ENCODE results near the gene PI4K2A.

Gene PI4K2A

GRCh38 chr10:97659589-97659988 is 19.1 kb downstream of the PI4K2A start:
- no peaks in the 10 kb centered on the region for H3K4me1 ChIP-seq (ENCODE audit: insufficient read depth, low read length, severe bottlenecking)
- peaks cover 11% of the 10 kb centered on the region; the same call in 1 of the 2 replicates for H3K36me3 ChIP-seq (ENCODE audit: insufficient read depth, low read length)
- no peak overlapping the region for H3K27ac ChIP-seq (ENCODE audit: low read depth, low read length, poor library complexity, severe bottlenecking)
- no peaks in the 10 kb centered on the region for H3K9me2 ChIP-seq (ENCODE audit: low read depth, low read length)
- no peak overlapping the region for H3K4me3 ChIP-seq (ENCODE audit: low read depth, low read length, poor library complexity, severe bottlenecking)
- no peaks in the 10 kb centered on the region for H3K9me3 ChIP-seq (ENCODE audit: low read length)
- no peaks in the 10 kb centered on the region for H3F3A ChIP-seq (ENCODE audit: insufficient read depth, low read length)
- no peaks in the 10 kb centered on the region for H4K20me1 ChIP-seq (ENCODE audit: insufficient read depth, low read length)
- H2AFZ ChIP-seq (ENCODE audit: low read length) = no peak overlapping the region
- TF ChIP-seq CTCF (IDR thresholded peaks at IDR 0.05; ENCODE audit: low read length) = no peak
- TF ChIP-seq EZH2 (IDR thresholded peaks at IDR 0.05; ENCODE audit: borderline replicate concordance, low read length) = no peak
- H3K79me2 ChIP-seq (ENCODE audit: insufficient read depth, low read length) = no peaks in the 10 kb centered on the region
- no peak overlapping the region for H3K4me2 ChIP-seq (ENCODE audit: low read length)
- no peaks in the 10 kb centered on the region for H3K27me3 ChIP-seq (ENCODE audit: insufficient read depth, low read length)
- H3K9ac ChIP-seq (ENCODE audit: low read length) = no peak overlapping the region

GRCh38 chr10:97664282-97664850 is 23.9 kb downstream of the PI4K2A start:
- H3K9ac ChIP-seq (ENCODE audit: low read length) = no peak overlapping the region
- no peaks in the 10 kb centered on the region for H3K4me1 ChIP-seq (ENCODE audit: insufficient read depth, low read length, severe bottlenecking)
- no peak overlapping the region for H3K4me2 ChIP-seq (ENCODE audit: low read length)
- no peak overlapping the region for H2AFZ ChIP-seq (ENCODE audit: low read length)
- H3K27ac ChIP-seq (ENCODE audit: low read depth, low read length, poor library complexity, severe bottlenecking) = no peak overlapping the region
- no peaks in the 10 kb centered on the region for H4K20me1 ChIP-seq (ENCODE audit: insufficient read depth, low read length)
- H3K4me3 ChIP-seq (ENCODE audit: low read depth, low read length, poor library complexity, severe bottlenecking) = no peak overlapping the region
- H3K36me3 ChIP-seq (ENCODE audit: insufficient read depth, low read length) = peaks cover 9% of the 10 kb centered on the region
- H3K9me3 ChIP-seq (ENCODE audit: low read length) = no peaks in the 10 kb centered on the region
- no peak for TF ChIP-seq CTCF (IDR thresholded peaks at IDR 0.05; ENCODE audit: low read length)
- TF ChIP-seq EZH2 (IDR thresholded peaks at IDR 0.05; ENCODE audit: borderline replicate concordance, low read length) = no peak
- no peaks in the 10 kb centered on the region for H3K9me2 ChIP-seq (ENCODE audit: low read depth, low read length)
- H3K79me2 ChIP-seq (ENCODE audit: insufficient read depth, low read length) = no peaks in the 10 kb centered on the region
- no peaks in the 10 kb centered on the region for H3F3A ChIP-seq (ENCODE audit: insufficient read depth, low read length)
- no peaks in the 10 kb centered on the region for H3K27me3 ChIP-seq (ENCODE audit: insufficient read depth, low read length)

GRCh38 chr10:97666992-97667391 is 26.5 kb downstream of the PI4K2A start:
- H4K20me1 ChIP-seq (ENCODE audit: insufficient read depth, low read length) = no peaks in the 10 kb centered on the region
- H3K27me3 ChIP-seq (ENCODE audit: insufficient read depth, low read length) = no peaks in the 10 kb centered on the region
- H3K27ac ChIP-seq (ENCODE audit: low read depth, low read length, poor library complexity, severe bottlenecking) = no peak overlapping the region
- no peak overlapping the region for H3K4me2 ChIP-seq (ENCODE audit: low read length)
- H3K36me3 ChIP-seq (ENCODE audit: insufficient read depth, low read length) = peaks cover 9% of the 10 kb centered on the region
- H3K9me2 ChIP-seq (ENCODE audit: low read depth, low read length) = no peaks in the 10 kb centered on the region
- no peaks in the 10 kb centered on the region for H3K79me2 ChIP-seq (ENCODE audit: insufficient read depth, low read length)
- H2AFZ ChIP-seq (ENCODE audit: low read length) = no peak overlapping the region
- no peaks in the 10 kb centered on the region for H3F3A ChIP-seq (ENCODE audit: insufficient read depth, low read length)
- no peak overlapping the region for H3K9ac ChIP-seq (ENCODE audit: low read length)
- H3K4me1 ChIP-seq (ENCODE audit: insufficient read depth, low read length, severe bottlenecking) = no peaks in the 10 kb centered on the region
- no peak for TF ChIP-seq EZH2 (IDR thresholded peaks at IDR 0.05; ENCODE audit: borderline replicate concordance, low read length)
- no peak overlapping the region for H3K4me3 ChIP-seq (ENCODE audit: low read depth, low read length, poor library complexity, severe bottlenecking)
- no peaks in the 10 kb centered on the region for H3K9me3 ChIP-seq (ENCODE audit: low read length)

GRCh38 chr10:97667463-97667862 is 27.0 kb downstream of the PI4K2A start:
- no peaks in the 10 kb centered on the region for H3K9me3 ChIP-seq (ENCODE audit: low read length)
- no peaks in the 10 kb centered on the region for H3K4me1 ChIP-seq (ENCODE audit: insufficient read depth, low read length, severe bottlenecking)
- H3K27ac ChIP-seq (ENCODE audit: low read depth, low read length, poor library complexity, severe bottlenecking) = no peak overlapping the region
- no peaks in the 10 kb centered on the region for H3K27me3 ChIP-seq (ENCODE audit: insufficient read depth, low read length)
- H3K4me3 ChIP-seq (ENCODE audit: low read depth, low read length, poor library complexity, severe bottlenecking) = no peak overlapping the region
- H3F3A ChIP-seq (ENCODE audit: insufficient read depth, low read length) = no peaks in the 10 kb centered on the region
- no peaks in the 10 kb centered on the region for H4K20me1 ChIP-seq (ENCODE audit: insufficient read depth, low read length)
- no peak overlapping the region for H3K4me2 ChIP-seq (ENCODE audit: low read length)
- TF ChIP-seq CTCF (IDR thresholded peaks at IDR 0.05; ENCODE audit: low read length) = no peak
- no peak for TF ChIP-seq EZH2 (IDR thresholded peaks at IDR 0.05; ENCODE audit: borderline replicate concordance, low read length)
- no peaks in the 10 kb centered on the region for H3K9me2 ChIP-seq (ENCODE audit: low read depth, low read length)
- H2AFZ ChIP-seq (ENCODE audit: low read length) = no peak overlapping the region
- no peak overlapping the region for H3K9ac ChIP-seq (ENCODE audit: low read length)
- no peaks in the 10 kb centered on the region for H3K79me2 ChIP-seq (ENCODE audit: insufficient read depth, low read length)
- peaks cover 9% of the 10 kb centered on the region for H3K36me3 ChIP-seq (ENCODE audit: insufficient read depth, low read length)
